Measurements from ENCODE around the gene KIF12.

DNA sequence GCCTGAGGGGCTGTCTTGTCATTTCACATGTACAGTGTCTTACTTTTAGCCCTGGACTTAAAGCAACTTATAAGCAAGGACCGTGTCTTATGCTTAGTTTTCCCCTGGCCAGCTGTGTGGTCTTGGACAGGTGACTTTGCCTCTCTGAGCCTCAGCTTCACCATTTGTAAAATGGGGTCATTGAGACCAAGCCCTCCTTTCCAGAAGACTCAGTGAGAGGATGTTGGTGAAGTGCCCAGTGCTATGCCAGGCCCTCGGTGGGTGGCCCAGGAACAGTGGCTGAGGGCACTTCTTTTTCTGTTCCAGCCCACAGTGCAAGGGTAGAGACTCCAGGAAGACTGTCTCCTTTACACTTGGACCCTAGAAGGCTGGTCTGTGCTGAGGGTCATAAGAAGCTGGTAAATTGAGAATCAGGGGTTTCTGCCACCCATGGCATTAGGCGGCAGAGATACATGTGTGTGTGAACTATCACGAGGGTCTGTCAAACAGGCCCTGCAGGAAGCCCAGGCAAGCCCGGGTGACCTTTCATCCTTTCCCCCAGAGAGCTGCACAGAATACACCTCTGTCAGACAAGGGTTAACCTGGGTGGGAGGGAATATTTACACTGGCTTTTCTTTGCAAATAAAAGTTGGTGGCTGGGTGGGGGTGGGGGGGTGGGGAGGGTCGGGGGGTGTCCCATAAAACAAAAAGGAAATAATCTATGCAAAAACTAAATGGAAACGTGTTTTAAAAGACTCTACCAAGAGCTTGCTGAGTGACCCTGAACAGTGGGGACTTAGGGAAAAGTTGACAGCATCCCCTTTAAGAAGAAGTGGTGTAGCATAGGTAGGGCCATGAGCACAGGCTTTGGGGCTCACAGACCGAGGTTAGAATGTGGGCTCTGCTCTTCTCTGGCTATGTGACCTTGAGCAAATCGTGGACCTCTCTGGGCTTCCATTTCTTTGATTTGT, 20.4 kb upstream of the KIF12 start:
- no peak for TF ChIP-seq POLR2AphosphoS5 (IDR thresholded peaks at IDR 0.05; ENCODE audit: low read depth, low read length)
- no peak for TF ChIP-seq POLR2A (IDR thresholded peaks at IDR 0.05; ENCODE audit: low read depth, low read length)
- no peak for TF ChIP-seq TAF1 (IDR thresholded peaks at IDR 0.05; ENCODE audit: borderline replicate concordance, low read depth, low read length)

All from GM12892 (cell line).